Measurements from ENCODE around the gene WDR86. TPM values are rescaled to one million over a fixed set of nuclear protein-coding genes. Genes with fewer than 3 reads are reported as not detected.

WDR86 gene
- total RNA-seq, 1 experiment from 2014 or later: not detected

DNA sequence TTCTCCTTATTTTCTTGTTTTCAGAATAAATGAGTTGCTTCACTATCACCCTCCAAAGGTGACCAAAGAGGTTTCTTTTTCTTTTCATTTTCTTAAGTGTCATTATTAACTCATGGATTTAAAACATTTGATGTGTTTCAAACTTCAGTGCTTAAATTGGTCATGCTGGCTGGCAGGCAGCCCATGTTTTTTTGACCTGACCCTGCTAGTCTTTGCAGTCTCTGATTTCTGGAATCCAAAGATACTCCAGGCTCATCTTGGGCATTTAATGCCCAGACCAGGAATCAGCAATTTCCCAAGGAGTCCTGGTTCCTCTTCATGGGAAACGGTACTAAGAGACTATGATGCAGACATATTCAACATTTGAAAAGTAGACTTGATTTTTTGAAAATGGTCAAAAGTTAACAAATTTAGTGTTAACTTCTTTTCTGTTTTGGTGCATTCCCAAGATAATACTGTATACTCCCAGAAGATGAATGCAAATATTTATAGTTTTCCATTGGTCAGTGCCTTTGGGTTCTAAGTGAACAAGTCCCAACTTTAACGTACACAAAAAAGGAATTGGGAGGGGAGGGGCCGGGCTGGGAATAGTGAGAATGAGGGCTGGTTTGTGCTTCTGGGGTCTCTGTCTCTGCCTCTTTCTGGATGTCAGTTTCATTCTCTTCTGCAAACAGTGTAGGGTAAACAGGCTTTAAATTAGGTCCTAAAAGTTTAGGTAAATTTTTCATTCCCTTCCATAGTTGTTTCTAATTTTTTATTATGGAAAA is 48.5 kb downstream of the WDR86 start:
- Histone ChIP-seq H3K9ac (ENCODE audit: low read length) (no peak overlapping the region), H3K27ac (ENCODE audit: low read depth, low read length) (no peak overlapping the region), H3K4me1 (ENCODE audit: control insufficient read depth in 1 of 2, insufficient read depth in 2 of 2, low read length in 2 of 2) (no peaks in the 10 kb centered on the region), H3K27me3 (ENCODE audit: insufficient read depth, low read length) (no peaks in the 10 kb centered on the region), H3K4me3 (replicated peaks in 1 of 2; ENCODE audit: low read depth in 1 of 2, low read length in 2 of 2) (no peak overlapping the region), H3K36me3 (ENCODE audit: control insufficient read depth in 1 of 2, insufficient read depth in 2 of 2, low read length in 2 of 2) (peaks cover 12 to 15% of the 10 kb centered on the region in 2 experiments), H3K4me2 (ENCODE audit: low read length) (no peak overlapping the region), H3K9me2 (ENCODE audit: insufficient read depth) (no peaks in the 10 kb centered on the region), H3K9me3 (ENCODE audit: control insufficient read depth in 1 of 2, insufficient read depth in 1 of 2, low read depth in 1 of 2, low read length in 2 of 2) (no peaks in the 10 kb centered on the region), H2AFZ (ENCODE audit: low read depth, low read length, poor library complexity, severe bottlenecking) (no peak overlapping the region), H4K20me1 (ENCODE audit: insufficient read depth) (no peaks in the 10 kb centered on the region), H3K79me2 (ENCODE audit: insufficient read depth, low read length) (no peaks in the 10 kb centered on the region)
- ATAC-seq (no peak), DNase-seq (ENCODE audit: low read depth, low spot score) (no peak)
- POLR2A ChIA-PET: no interaction called here
- intact Hi-C loops (cut with micrococcal nuclease): no loop called here
- no TSS peak for BruUV-seq (replicated peaks)
- TF ChIP-seq POLR2AphosphoS5 (IDR thresholded peaks at IDR 0.05; ENCODE audit: low read depth, low read length) (no peak), TCF7L2 (IDR thresholded peaks at IDR 0.05; ENCODE audit: borderline replicate concordance, extremely low read depth, insufficient read depth, insufficient read length) (no peak), ZFX (IDR thresholded peaks at IDR 0.05) (no peak), SIN3A (IDR thresholded peaks at IDR 0.05; ENCODE audit: low read depth) (no peak), ZNF274 (IDR thresholded peaks at IDR 0.05; ENCODE audit: low read depth, low read length) (no peak), FOSL1 (IDR thresholded peaks at IDR 0.05; ENCODE audit: low read depth) (no peak), SP1 (IDR thresholded peaks at IDR 0.05; ENCODE audit: low read depth) (no peak), EZH2 (IDR thresholded peaks at IDR 0.05) (no peak), EGR1 (IDR thresholded peaks at IDR 0.05; ENCODE audit: low read depth) (no peak), RAD21 (IDR thresholded peaks at IDR 0.05; ENCODE audit: low read depth) (no peak), POLR2A (IDR thresholded peaks at IDR 0.05; ENCODE audit: borderline replicate concordance, extremely low read depth, insufficient read depth, insufficient read length) (no peak), CBX3 (IDR thresholded peaks at IDR 0.05; ENCODE audit: low read depth) (no peak), CEBPB (IDR thresholded peaks at IDR 0.05; ENCODE audit: low read depth) (no peak)
- TF ChIP-seq, protein P1, sequence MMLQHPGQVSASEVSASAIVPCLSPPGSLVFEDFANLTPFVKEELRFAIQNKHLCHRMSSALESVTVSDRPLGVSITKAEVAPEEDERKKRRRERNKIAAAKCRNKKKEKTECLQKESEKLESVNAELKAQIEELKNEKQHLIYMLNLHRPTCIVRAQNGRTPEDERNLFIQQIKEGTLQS (IDR thresholded peaks at IDR 0.05): no peak
- TF ChIP-seq, protein P2, sequence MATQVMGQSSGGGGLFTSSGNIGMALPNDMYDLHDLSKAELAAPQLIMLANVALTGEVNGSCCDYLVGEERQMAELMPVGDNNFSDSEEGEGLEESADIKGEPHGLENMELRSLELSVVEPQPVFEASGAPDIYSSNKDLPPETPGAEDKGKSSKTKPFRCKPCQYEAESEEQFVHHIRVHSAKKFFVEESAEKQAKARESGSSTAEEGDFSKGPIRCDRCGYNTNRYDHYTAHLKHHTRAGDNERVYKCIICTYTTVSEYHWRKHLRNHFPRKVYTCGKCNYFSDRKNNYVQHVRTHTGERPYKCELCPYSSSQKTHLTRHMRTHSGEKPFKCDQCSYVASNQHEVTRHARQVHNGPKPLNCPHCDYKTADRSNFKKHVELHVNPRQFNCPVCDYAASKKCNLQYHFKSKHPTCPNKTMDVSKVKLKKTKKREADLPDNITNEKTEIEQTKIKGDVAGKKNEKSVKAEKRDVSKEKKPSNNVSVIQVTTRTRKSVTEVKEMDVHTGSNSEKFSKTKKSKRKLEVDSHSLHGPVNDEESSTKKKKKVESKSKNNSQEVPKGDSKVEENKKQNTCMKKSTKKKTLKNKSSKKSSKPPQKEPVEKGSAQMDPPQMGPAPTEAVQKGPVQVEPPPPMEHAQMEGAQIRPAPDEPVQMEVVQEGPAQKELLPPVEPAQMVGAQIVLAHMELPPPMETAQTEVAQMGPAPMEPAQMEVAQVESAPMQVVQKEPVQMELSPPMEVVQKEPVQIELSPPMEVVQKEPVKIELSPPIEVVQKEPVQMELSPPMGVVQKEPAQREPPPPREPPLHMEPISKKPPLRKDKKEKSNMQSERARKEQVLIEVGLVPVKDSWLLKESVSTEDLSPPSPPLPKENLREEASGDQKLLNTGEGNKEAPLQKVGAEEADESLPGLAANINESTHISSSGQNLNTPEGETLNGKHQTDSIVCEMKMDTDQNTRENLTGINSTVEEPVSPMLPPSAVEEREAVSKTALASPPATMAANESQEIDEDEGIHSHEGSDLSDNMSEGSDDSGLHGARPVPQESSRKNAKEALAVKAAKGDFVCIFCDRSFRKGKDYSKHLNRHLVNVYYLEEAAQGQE (IDR thresholded peaks at IDR 0.05; ENCODE audit: low read depth): no peak
- TF ChIP-seq, protein P3, sequence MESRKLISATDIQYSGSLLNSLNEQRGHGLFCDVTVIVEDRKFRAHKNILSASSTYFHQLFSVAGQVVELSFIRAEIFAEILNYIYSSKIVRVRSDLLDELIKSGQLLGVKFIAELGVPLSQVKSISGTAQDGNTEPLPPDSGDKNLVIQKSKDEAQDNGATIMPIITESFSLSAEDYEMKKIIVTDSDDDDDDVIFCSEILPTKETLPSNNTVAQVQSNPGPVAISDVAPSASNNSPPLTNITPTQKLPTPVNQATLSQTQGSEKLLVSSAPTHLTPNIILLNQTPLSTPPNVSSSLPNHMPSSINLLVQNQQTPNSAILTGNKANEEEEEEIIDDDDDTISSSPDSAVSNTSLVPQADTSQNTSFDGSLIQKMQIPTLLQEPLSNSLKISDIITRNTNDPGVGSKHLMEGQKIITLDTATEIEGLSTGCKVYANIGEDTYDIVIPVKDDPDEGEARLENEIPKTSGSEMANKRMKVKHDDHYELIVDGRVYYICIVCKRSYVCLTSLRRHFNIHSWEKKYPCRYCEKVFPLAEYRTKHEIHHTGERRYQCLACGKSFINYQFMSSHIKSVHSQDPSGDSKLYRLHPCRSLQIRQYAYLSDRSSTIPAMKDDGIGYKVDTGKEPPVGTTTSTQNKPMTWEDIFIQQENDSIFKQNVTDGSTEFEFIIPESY (IDR thresholded peaks at IDR 0.05; ENCODE audit: extremely low read depth, insufficient replicate concordance, low read length): no peak
- TF ChIP-seq, protein P4, sequence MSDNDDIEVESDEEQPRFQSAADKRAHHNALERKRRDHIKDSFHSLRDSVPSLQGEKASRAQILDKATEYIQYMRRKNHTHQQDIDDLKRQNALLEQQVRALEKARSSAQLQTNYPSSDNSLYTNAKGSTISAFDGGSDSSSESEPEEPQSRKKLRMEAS (IDR thresholded peaks at IDR 0.05): no peak
- CTCF ChIA-PET: no interaction called here
- RAD21 ChIA-PET (ENCODE audit: low non-redundant PET in 1 of 2, low total read pairs in 2 of 2, uncharacterized antibody in 2 of 2, unreplicated experiment in 2 of 2): no interaction called here

Measured in HCT116 (cell line).